Measurements from ENCODE around the gene MINK1.

Gene MINK1

GRCh38 chr17:4879601-4880000 lies 46.5 kb downstream of the MINK1 start:
- no peak for DNase-seq

GRCh38 chr17:4880857-4881256 lies 47.7 kb downstream of the MINK1 start:
- DNase-seq: no peak

GRCh38 chr17:4881761-4882555 lies 48.8 kb downstream of the MINK1 start:
- DNase-seq: peak; percentile 84

- no peak for DNase-seq
Measured at GRCh38 chr17:4884489-4884888, 51.3 kb downstream of the MINK1 start.

GRCh38 chr17:4886830-4887229 lies 53.7 kb downstream of the MINK1 start:
- no peak for DNase-seq

GRCh38 chr17:4887581-4887980 lies 54.4 kb downstream of the MINK1 start:
- no peak for DNase-seq

GRCh38 chr17:4891411-4892410 lies 58.6 kb downstream of the MINK1 start:
- no peak for DNase-seq

- no peak for DNase-seq
Measured at GRCh38 chr17:4892499-4893221, 59.5 kb downstream of the MINK1 start.

- DNase-seq: no peak
Measured at GRCh38 chr17:4893272-4893671, 60.1 kb downstream of the MINK1 start.

- no peak for DNase-seq
Measured at GRCh38 chr17:4893721-4894560, 60.8 kb downstream of the MINK1 start.

- no peak for DNase-seq
Measured at GRCh38 chr17:4895121-4895520, 62.0 kb downstream of the MINK1 start.

- DNase-seq: no peak
Measured at GRCh38 chr17:4895657-4896331, 62.7 kb downstream of the MINK1 start.

GRCh38 chr17:4896332-4897197 lies 63.4 kb downstream of the MINK1 start:
- DNase-seq: no peak

GRCh38 chr17:4897198-4897687 lies 64.1 kb downstream of the MINK1 start:
- no peak for DNase-seq

- DNase-seq: no peak
Measured at GRCh38 chr17:4897785-4898184, 64.6 kb downstream of the MINK1 start.

GRCh38 chr17:4898351-4898750 lies 65.2 kb downstream of the MINK1 start:
- no peak for DNase-seq

GRCh38 chr17:4898927-4899326 lies 65.8 kb downstream of the MINK1 start:
- DNase-seq: no peak

GRCh38 chr17:4899341-4900230 lies 66.4 kb downstream of the MINK1 start, which contains the start of gene C17orf107:
C17orf107 (plus strand) TSS chr17:4899536; CDS start chr17:4899763, 227 bp downstream.
- DNase-seq: peak; percentile 93
